ENCODE data around the gene RAB35. TPM values are rescaled to one million over a fixed set of nuclear protein-coding genes. Genes with fewer than 3 reads are reported as not detected.

The RAB35 gene
- total and polyA plus RNA-seq, 4 donors = 22.1 to 51.8 (median 37.1) TPM

DNA sequence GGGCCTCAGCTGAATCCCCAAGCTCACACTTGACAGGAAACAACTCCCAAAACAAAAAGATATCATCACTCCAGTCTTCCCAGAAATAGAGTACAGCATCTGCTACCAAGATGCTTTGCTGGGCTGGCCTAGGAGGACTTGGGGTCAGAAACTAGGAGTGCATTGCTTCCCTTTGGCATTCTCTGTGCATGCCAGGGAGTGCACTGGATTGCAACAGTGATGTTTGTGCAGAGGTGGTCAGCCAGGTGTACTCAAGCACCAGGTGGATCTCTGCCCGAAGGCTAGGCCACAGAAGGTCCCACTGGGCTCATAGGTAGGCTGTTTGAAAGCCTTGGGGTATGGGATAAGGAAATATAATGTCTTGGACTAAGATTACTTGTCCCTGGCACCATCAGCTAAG is 51.1 kb downstream of the RAB35 start:
- TF ChIP-seq, protein P1, sequence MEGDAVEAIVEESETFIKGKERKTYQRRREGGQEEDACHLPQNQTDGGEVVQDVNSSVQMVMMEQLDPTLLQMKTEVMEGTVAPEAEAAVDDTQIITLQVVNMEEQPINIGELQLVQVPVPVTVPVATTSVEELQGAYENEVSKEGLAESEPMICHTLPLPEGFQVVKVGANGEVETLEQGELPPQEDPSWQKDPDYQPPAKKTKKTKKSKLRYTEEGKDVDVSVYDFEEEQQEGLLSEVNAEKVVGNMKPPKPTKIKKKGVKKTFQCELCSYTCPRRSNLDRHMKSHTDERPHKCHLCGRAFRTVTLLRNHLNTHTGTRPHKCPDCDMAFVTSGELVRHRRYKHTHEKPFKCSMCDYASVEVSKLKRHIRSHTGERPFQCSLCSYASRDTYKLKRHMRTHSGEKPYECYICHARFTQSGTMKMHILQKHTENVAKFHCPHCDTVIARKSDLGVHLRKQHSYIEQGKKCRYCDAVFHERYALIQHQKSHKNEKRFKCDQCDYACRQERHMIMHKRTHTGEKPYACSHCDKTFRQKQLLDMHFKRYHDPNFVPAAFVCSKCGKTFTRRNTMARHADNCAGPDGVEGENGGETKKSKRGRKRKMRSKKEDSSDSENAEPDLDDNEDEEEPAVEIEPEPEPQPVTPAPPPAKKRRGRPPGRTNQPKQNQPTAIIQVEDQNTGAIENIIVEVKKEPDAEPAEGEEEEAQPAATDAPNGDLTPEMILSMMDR (IDR thresholded peaks at IDR 0.05; ENCODE audit: control extremely low read depth, extremely low read depth) = no peak
- Histone ChIP-seq H3K27me3 (ENCODE audit: control insufficient read depth in 3 of 3, insufficient read depth in 3 of 3, low read length in 2 of 3) (no peaks in the 10 kb centered on the region), H3K36me3 (ENCODE audit: control insufficient read depth in 4 of 4, insufficient read depth in 4 of 4, low read length in 4 of 4) (peaks cover 0 to 3% (median 0%) of the 10 kb centered on the region in 4 donors), H3K4me1 (ENCODE audit: control insufficient read depth in 5 of 5, insufficient read depth in 5 of 5, low read length in 5 of 5) (peaks cover 0 to 1% (median 0%) of the 10 kb centered on the region in 5 donors), H3K4me3 (no peak overlapping the region), H3K9me3 (ENCODE audit: control insufficient read depth in 4 of 4, insufficient read depth in 3 of 4, low read length in 3 of 4) (no peaks in the 10 kb centered on the region), H3K27ac (ENCODE audit: low read depth in 1 of 2, low read length in 1 of 2) (no peak overlapping the region), H3K9ac (ENCODE audit: insufficient read depth in 1 of 2, low read length in 2 of 2) (no peak overlapping the region)
- ATAC-seq (ENCODE audit: insufficient read depth, low FRiP score) (no peak), DNase-seq (no peak)
- WGBS, 2 donors = 77 to 88% methylated on average over 1 of the region's 1 CpG

DNA sequence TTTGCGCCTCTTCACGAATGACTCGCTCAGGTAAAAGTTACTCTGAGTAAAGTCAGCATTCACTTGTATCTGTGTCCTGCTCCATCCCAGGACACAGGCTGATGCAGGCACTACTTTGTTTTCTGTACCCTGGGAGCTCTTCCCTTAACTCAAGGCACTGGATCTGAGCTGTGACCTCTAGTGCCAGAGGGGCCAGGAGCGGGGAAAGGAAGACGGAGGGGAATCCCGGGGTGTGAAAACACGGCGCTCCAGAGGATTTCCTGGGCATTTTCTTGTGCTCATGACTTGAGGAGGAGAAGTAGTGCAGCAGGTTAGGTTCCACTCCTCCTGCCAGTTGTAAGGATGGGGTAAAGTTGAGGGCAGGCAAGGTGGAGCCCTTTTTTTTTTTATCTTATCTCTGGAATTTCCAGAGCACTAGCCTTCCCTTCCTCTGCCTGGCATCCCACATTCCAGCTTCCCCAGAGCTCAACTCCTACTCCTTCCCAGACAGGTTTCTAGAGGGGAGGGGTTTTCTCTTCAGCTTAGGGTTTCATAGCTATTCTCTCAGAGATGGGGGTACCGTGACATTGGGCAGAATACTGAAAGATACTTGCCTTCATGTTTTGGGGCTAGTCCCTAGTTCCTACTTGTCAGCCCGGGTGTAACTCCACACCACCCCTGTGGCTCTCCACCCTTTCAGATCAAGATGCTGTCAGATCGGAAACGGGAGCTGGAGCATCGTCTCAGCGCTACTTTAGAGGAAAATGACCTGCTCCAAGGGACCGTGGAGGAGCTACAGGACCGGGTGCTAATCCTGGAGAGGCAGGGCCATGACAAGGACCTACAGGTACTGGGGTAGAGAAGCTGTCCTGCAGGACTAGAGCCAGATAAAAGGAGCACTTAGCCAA is 52.3 kb downstream of the RAB35 start:
- TF ChIP-seq, protein P1 (IDR thresholded peaks at IDR 0.05; ENCODE audit: control extremely low read depth, extremely low read depth) = no peak
- Histone ChIP-seq H3K9ac (ENCODE audit: insufficient read depth in 1 of 2, low read length in 2 of 2) (no peak overlapping the region), H3K36me3 (ENCODE audit: control insufficient read depth in 4 of 4, insufficient read depth in 4 of 4, low read length in 4 of 4) (peaks cover 0 to 3% (median 0%) of the 10 kb centered on the region in 4 donors), H3K4me1 (ENCODE audit: control insufficient read depth in 5 of 5, insufficient read depth in 5 of 5, low read length in 5 of 5) (peaks cover 0 to 1% (median 0%) of the 10 kb centered on the region in 5 donors), H3K9me3 (ENCODE audit: control insufficient read depth in 4 of 4, insufficient read depth in 3 of 4, low read length in 3 of 4) (no peaks in the 10 kb centered on the region), H3K4me3 (no peak overlapping the region), H3K27me3 (ENCODE audit: control insufficient read depth in 3 of 3, insufficient read depth in 3 of 3, low read length in 2 of 3) (no peaks in the 10 kb centered on the region), H3K27ac (ENCODE audit: low read depth in 1 of 2, low read length in 1 of 2) (no peak overlapping the region)
- ATAC-seq (ENCODE audit: insufficient read depth, low FRiP score) = no peak
- WGBS, 2 donors = 60 to 78% methylated on average over 16 of the region's 16 CpGs
- DNase-seq = no peak

GRCh38 chr12:120062976-120063579 is 53.5 kb downstream of the RAB35 start:
- no peak overlapping the region for H3K27ac ChIP-seq (ENCODE audit: low read depth in 1 of 2, low read length in 1 of 2)
- ATAC-seq (ENCODE audit: insufficient read depth, low FRiP score) (no peak), DNase-seq (no peak)
- H3K27me3 ChIP-seq (ENCODE audit: control insufficient read depth in 3 of 3, insufficient read depth in 3 of 3, low read length in 2 of 3) = no peaks in the 10 kb centered on the region
- TF ChIP-seq, protein P1 (IDR thresholded peaks at IDR 0.05; ENCODE audit: control extremely low read depth, extremely low read depth) = no peak
- no peak overlapping the region for H3K9ac ChIP-seq (ENCODE audit: insufficient read depth in 1 of 2, low read length in 2 of 2)
- peaks cover 0 to 3% (median 0%) of the 10 kb centered on the region in 4 donors for H3K36me3 ChIP-seq (ENCODE audit: control insufficient read depth in 4 of 4, insufficient read depth in 4 of 4, low read length in 4 of 4)
- no peak overlapping the region for H3K4me3 ChIP-seq
- H3K4me1 ChIP-seq (ENCODE audit: control insufficient read depth in 5 of 5, insufficient read depth in 5 of 5, low read length in 5 of 5) = peaks cover 0 to 1% (median 0%) of the 10 kb centered on the region in 5 donors
- no peaks in the 10 kb centered on the region for H3K9me3 ChIP-seq (ENCODE audit: control insufficient read depth in 4 of 4, insufficient read depth in 3 of 4, low read length in 3 of 4)
- 93 to 94% methylated on average over 3 of the region's 3 CpGs for WGBS, 2 donors

All from lung (tissue), 12 donors.